GM12875 (cell line): ENCODE results near the gene AGMO.

ENCODE experiments used
- H3K4me3 ChIP-seq: one replicate; pipeline ENCODE4 v1.5.1; 2011; ENCODE audit warnings: low read depth, low read length, control low read depth
- CTCF ChIP-seq: IDR thresholded peaks from 2 replicates; pipeline ENCODE4 v1.5.1; 2011; ENCODE audit warnings: low read depth, mild to moderate bottlenecking, control low read depth, inconsistent platforms, low read length, moderate library complexity, borderline replicate concordance; ENCODE audit not compliant: insufficient read depth

Gene AGMO

DNA sequence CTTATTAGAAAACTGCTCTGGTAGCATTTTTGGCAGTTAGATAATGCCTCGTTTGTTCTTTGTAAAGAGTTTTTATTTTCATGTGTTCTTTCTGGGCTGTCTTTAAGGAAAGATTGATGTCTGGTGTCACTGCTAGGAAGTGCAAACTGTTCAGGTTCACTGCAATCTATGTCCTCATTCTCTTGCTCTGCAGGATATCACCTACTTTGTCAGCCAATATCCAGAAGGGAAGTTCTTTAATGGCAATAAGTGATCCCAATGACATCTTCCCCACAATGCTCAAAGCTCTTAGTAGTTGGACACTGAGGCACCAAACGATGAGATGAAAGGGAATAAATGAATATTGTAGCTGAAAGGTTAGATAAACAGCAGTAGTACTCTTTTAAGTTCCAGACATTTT, 115.1 kb downstream of the AGMO start:
- no peak overlapping the region for H3K4me3 ChIP-seq
- TF ChIP-seq CTCF, result no peak

DNA sequence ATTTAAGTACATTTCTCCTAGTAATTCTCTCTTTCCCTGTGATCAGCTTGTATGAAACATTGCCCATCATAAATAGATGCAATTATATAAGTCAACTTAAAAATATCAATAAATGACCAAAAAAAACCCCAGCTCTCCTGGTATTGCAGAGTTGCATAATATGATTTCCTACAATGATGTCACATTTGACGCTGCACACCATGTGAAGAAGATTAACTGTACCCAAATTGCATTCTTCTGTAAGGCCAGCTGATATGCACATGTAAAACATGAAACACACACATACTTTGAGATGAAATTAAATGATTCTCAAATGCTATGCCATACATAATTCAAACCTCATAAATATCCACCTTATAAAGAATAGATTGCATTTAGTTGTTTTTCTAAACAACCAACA, 115.5 kb downstream of the AGMO start:
- no peak for TF ChIP-seq CTCF
- no peak overlapping the region for H3K4me3 ChIP-seq

DNA sequence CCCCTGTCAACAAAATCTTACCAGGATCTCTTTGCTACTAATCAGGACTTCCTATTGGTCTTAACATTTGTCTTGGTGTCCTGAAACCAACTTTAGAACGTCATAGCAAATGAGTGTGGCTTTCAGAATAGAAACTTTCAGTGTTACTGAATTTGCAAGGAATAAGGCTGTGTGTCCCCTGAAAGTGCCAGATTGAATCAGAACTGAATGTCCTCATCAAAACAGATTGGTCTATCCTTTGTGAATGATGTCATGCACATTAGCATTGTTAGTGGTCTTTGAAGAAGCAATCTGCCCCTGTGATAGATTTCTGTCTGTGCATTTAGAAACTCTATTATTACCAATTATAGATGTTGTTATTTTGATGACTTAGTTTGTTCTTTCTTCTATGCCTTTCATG, 119.9 kb downstream of the AGMO start:
- no peak for TF ChIP-seq CTCF
- no peak overlapping the region for H3K4me3 ChIP-seq

DNA sequence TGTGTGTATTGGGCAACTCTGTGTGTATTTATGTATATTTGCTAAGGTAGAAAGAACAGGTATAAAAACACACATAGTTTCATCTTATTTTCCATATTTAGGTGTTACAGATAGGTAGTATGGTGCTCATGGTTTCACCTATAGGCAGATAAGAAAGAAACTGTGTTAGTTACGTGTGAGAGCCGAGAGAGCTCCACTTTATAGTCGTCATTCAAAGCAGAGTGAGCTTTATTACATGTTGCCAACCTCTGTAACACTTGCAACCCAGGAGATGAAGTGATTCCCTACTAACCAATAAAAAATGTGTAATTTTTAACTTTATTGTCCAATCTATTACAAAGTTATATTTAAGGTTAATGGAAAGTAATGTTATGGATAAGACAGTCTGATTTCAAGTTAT, 121.3 kb downstream of the AGMO start:
- no peak for TF ChIP-seq CTCF
- H3K4me3 ChIP-seq, result no peak overlapping the region

DNA sequence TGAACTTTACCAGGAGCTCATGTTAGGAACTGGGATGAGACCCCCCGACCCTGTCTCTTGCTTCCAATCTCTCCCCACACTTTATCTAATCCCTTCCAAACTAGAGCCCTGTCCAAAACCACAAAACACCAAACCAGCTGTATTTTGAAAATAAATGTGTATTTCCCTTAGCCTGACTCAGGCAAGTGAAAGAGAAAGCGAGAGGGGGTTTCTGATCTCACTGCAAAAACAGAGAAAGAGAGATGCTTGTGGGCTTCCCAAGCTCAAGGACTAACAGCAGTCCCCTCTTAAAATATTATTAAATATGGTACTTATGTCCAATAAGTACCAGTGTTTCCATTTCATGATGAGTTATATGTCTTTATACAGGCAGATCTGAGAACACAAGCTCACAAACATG, 122.0 kb downstream of the AGMO start:
- H3K4me3 ChIP-seq, result no peak overlapping the region
- no peak for TF ChIP-seq CTCF

DNA sequence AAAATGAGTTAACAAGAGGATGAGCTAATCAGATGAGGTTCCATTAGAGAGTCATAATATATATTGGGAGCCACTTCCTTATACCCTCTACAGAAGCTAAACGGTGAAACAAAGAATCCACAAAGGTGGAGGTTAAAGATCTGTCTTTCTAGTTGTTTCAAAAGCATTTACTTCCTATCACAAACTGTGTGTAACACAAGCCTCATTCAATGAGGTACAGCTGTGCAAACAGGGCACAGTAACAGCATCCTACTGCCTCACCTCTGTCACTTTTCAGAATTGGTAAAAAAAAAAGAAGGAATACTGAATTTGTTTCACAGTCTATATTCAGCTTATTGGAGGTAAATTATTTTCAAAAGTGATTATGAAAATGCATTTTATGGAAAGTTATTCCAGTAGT, 128.7 kb downstream of the AGMO start:
- TF ChIP-seq CTCF, result no peak
- no peak overlapping the region for H3K4me3 ChIP-seq

DNA sequence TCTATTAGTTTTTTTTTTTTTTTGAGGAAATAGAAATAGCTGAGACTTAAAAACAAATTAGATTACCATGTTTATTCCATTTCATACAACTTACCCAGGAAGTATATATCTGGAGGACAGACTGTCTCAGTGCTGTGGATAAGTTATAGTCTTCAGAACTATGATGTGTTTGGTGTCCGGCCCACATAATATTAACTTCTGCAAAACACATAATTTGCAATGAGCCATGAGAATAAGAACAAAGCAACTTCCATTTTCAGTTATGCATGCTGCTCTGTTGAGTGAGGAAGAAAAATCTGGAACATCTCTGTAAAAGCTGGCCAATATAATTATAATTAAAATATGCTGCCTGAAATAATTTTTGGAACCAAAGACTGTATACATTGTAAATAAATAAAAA, 130.9 kb downstream of the AGMO start:
- no peak for TF ChIP-seq CTCF
- no peak overlapping the region for H3K4me3 ChIP-seq
